Kidney epithelial cell (primary cell): Measurements from ENCODE around the gene SCAMP3. TPM values are rescaled to one million over a fixed set of nuclear protein-coding genes. Genes with fewer than 3 reads are reported as not detected.

Experiments used
- DNase-seq: peaks from one replicate; pipeline ENCODE4 v3.0.0-alpha.2; 2010; ENCODE audit warnings: low read depth
- H3K27me3 ChIP-seq: 2 replicates; pipeline ENCODE4 v1.6.0; 2011; ENCODE audit warnings: low read length; ENCODE audit not compliant: control insufficient read depth, insufficient read depth
- H3K36me3 ChIP-seq: 2 replicates; pipeline ENCODE4 v1.5.1; 2011; ENCODE audit warnings: low read length; ENCODE audit not compliant: control insufficient read depth, insufficient read depth
- H3K4me3 ChIP-seq: 2 replicates; pipeline ENCODE4 v1.5.1; 2011; ENCODE audit warnings: low read depth, mild to moderate bottlenecking, control low read depth, low read length
- CTCF ChIP-seq: IDR thresholded peaks from 2 replicates; pipeline ENCODE4 v1.5.1; 2011; ENCODE audit warnings: mild to moderate bottlenecking, moderate library complexity, low read length, control low read depth, inconsistent platforms; ENCODE audit not compliant: insufficient read depth, poor library complexity, severe bottlenecking
- total RNA-seq: library from RNA; depleted of rRNA; stranded (reverse); fragments of >200 nt; gene quantifications from 2 replicates; pipeline ENCODE4 v1.2.3, GENCODE V29; 2015

The SCAMP3 gene
- total RNA-seq, 1 donor from 2014 or later = 93.8 TPM

GRCh38 chr1:155208541-155209311 lies 53.4 kb downstream of the SCAMP3 start, which contains the start of gene MTX1:
MTX1 (plus strand) TSS chr1:155208695; CDS start chr1:155208805, 110 bp downstream.
- no peak for DNase-seq
- peak within 1 kb of the TSS; percentile 75 for H3K4me3 ChIP-seq
- H3K27me3 ChIP-seq = no peaks in the 10 kb centered on the region
- no peaks in the 10 kb centered on the region for H3K36me3 ChIP-seq
- TF ChIP-seq CTCF = no peak

- no peak for DNase-seq
- H3K36me3 ChIP-seq = no peaks in the 10 kb centered on the region
- TF ChIP-seq CTCF = no peak
- H3K4me3 ChIP-seq = peak within 1 kb of the TSS; percentile 75
- H3K27me3 ChIP-seq = no peaks in the 10 kb centered on the region
These were observed 54.2 kb downstream of the SCAMP3 start, which contains the start of gene THBS3 for GRCh38 chr1:155207806-155208540. THBS3 (minus strand) TSS chr1:155207897; CDS start chr1:155207876, 21 bp downstream.

- H3K36me3 ChIP-seq = no peaks in the 10 kb centered on the region
- DNase-seq = no peak
- no peaks in the 10 kb centered on the region for H3K27me3 ChIP-seq
- peak; percentile 93 for TF ChIP-seq CTCF
- H3K4me3 ChIP-seq = peak overlapping the region; percentile 75
These were observed 55.0 kb downstream of the SCAMP3 start for GRCh38 chr1:155206891-155207805.

Other genes starting within 250 kb of the SCAMP3 start
- 0.27 TPM in 1 of 2 replicates, not detected in the other for gene DCST2, start 228.6 kb downstream of the SCAMP3 start, total RNA-seq
- gene DCST1, start 228.5 kb downstream of the SCAMP3 start, total RNA-seq = not detected in 2 replicates
- gene ADAM15, start 211.0 kb downstream of the SCAMP3 start, total RNA-seq = 186 and 209 TPM in 2 replicates
- gene EFNA4, start 198.6 kb downstream of the SCAMP3 start, total RNA-seq = 16.8 and 19.9 TPM in 2 replicates
- gene EFNA3, start 183.5 kb downstream of the SCAMP3 start, total RNA-seq = 1.6 and 1.7 TPM in 2 replicates
- gene EFNA1, start 134.5 kb downstream of the SCAMP3 start, total RNA-seq = 126 and 166 TPM in 2 replicates
- 26.6 and 28.7 TPM in 2 replicates for gene SLC50A1, start 126.5 kb downstream of the SCAMP3 start, total RNA-seq
- 36.4 and 74.9 TPM in 2 replicates for gene DPM3, start 121.8 kb downstream of the SCAMP3 start, total RNA-seq
- 207 and 241 TPM in 2 replicates for gene KRTCAP2, start 89.1 kb downstream of the SCAMP3 start, total RNA-seq
- 7.1 and 9.1 TPM in 2 replicates for gene TRIM46, start 88.5 kb downstream of the SCAMP3 start, total RNA-seq
- 51.5 and 58.1 TPM in 2 replicates for gene THBS3, start 54.5 kb downstream of the SCAMP3 start, total RNA-seq
- gene MTX1, start 53.7 kb downstream of the SCAMP3 start, total RNA-seq = 79.3 and 84.3 TPM in 2 replicates
- gene ENTREP3, start 6.9 kb downstream of the SCAMP3 start, total RNA-seq = 13.2 and 24.8 TPM in 2 replicates
- gene CLK2, start 11.1 kb upstream of the SCAMP3 start, total RNA-seq = 21.7 and 24.2 TPM in 2 replicates
- gene HCN3, start 15.1 kb upstream of the SCAMP3 start, total RNA-seq = 2.8 and 3.8 TPM in 2 replicates
- gene PKLR, start 39.1 kb upstream of the SCAMP3 start, total RNA-seq = not detected in 2 replicates
- 248 and 271 TPM in 2 replicates for gene FDPS, start 46.5 kb upstream of the SCAMP3 start, total RNA-seq
- gene RUSC1, start 58.5 kb upstream of the SCAMP3 start, total RNA-seq = 38.1 and 38.3 TPM in 2 replicates